ENCODE results near the gene TAS1R3. TPM values are rescaled to one million over a fixed set of nuclear protein-coding genes. Genes with fewer than 3 reads are reported as not detected.

Gene TAS1R3
- total RNA-seq, 1 donor from 2014 or later = 0.50 TPM

DNA sequence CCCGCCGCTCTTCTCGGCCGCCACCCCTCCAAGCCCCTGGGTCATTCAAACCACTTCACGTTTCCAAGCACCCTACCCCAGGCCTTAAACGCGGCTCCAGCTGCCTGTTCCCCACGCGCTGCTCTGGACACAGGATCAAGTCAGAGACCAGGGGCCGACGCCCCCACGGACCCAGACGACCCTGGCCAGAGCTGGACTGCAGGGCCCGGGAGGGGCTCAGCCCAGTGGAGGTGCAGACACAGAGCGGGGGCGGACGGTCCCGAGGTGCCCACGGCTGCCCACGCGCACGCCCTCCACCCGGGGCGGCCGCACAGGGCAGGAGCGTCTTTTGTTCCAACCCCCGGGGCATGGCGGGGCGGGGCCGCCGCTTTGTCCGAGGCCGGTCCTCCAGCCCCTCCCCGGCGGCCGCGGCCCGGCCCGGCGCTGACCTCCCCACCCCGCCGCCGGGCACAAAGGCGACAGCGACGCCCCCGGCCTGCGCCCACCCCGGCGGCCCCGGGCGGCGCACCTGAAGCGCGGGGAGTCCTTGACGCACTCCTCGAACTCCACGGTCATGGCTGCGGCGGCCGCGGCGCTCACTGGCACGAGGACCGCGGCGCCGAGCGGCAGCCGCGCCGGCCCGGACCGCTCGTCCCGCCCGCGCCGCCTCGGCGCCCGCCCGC, 23.7 kb upstream of the TAS1R3 start:
- H3K4me1 Mint-ChIP-seq (ENCODE audit: low read depth, unreplicated experiment) = peaks cover 8% of the 10 kb centered on the region
- peaks cover 4% of the 10 kb centered on the region for H3K36me3 Mint-ChIP-seq (ENCODE audit: low read depth, unreplicated experiment)
- Histone ChIP-seq H3K36me3 (ENCODE audit: insufficient read depth, low read length) (no peaks in the 10 kb centered on the region), H3K79me2 (ENCODE audit: insufficient read depth, low read length) (peaks cover 61% of the 10 kb centered on the region), H3K27me3 (ENCODE audit: insufficient read depth, low read length) (no peaks in the 10 kb centered on the region), H3K9ac (ENCODE audit: low read length) (peak overlapping the region; percentile 79), H3K27ac (ENCODE audit: low read depth, low read length) (peak overlapping the region; percentile 37), H4K20me1 (ENCODE audit: insufficient read depth, low read length) (peaks cover 70% of the 10 kb centered on the region), H3K9me3 (ENCODE audit: insufficient read depth, low read depth, low read length) (no peaks in the 10 kb centered on the region), H3K4me3 (ENCODE audit: insufficient read depth, low read depth, low read length) (peak overlapping the region; percentile 78), H3K4me2 (ENCODE audit: low read length) (peak overlapping the region; percentile 88), H2AFZ (ENCODE audit: low read depth, low read length) (peak overlapping the region; percentile 56), H3K4me1 (ENCODE audit: insufficient read depth, low read length) (peaks cover 41% of the 10 kb centered on the region)
- DNase-seq (ENCODE audit: low read depth) (no peak), FAIRE-seq (no peak)
- no peaks in the 10 kb centered on the region for H3K9me3 Mint-ChIP-seq (ENCODE audit: unreplicated experiment)
- peak overlapping the region; percentile 92 for H3K4me3 Mint-ChIP-seq (ENCODE audit: unreplicated experiment)
- no peaks in the 10 kb centered on the region for H3K27me3 Mint-ChIP-seq (ENCODE audit: low read depth, unreplicated experiment)
- H3K27ac Mint-ChIP-seq (ENCODE audit: unreplicated experiment) = peak overlapping the region; percentile 91
- no peak for TF ChIP-seq EZH2 (IDR thresholded peaks at IDR 0.05; ENCODE audit: insufficient read depth, low read length)
- TF ChIP-seq, protein P1, sequence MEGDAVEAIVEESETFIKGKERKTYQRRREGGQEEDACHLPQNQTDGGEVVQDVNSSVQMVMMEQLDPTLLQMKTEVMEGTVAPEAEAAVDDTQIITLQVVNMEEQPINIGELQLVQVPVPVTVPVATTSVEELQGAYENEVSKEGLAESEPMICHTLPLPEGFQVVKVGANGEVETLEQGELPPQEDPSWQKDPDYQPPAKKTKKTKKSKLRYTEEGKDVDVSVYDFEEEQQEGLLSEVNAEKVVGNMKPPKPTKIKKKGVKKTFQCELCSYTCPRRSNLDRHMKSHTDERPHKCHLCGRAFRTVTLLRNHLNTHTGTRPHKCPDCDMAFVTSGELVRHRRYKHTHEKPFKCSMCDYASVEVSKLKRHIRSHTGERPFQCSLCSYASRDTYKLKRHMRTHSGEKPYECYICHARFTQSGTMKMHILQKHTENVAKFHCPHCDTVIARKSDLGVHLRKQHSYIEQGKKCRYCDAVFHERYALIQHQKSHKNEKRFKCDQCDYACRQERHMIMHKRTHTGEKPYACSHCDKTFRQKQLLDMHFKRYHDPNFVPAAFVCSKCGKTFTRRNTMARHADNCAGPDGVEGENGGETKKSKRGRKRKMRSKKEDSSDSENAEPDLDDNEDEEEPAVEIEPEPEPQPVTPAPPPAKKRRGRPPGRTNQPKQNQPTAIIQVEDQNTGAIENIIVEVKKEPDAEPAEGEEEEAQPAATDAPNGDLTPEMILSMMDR (IDR thresholded peaks at IDR 0.05; ENCODE audit: insufficient read depth, low read depth, low read length) = no peak

DNA sequence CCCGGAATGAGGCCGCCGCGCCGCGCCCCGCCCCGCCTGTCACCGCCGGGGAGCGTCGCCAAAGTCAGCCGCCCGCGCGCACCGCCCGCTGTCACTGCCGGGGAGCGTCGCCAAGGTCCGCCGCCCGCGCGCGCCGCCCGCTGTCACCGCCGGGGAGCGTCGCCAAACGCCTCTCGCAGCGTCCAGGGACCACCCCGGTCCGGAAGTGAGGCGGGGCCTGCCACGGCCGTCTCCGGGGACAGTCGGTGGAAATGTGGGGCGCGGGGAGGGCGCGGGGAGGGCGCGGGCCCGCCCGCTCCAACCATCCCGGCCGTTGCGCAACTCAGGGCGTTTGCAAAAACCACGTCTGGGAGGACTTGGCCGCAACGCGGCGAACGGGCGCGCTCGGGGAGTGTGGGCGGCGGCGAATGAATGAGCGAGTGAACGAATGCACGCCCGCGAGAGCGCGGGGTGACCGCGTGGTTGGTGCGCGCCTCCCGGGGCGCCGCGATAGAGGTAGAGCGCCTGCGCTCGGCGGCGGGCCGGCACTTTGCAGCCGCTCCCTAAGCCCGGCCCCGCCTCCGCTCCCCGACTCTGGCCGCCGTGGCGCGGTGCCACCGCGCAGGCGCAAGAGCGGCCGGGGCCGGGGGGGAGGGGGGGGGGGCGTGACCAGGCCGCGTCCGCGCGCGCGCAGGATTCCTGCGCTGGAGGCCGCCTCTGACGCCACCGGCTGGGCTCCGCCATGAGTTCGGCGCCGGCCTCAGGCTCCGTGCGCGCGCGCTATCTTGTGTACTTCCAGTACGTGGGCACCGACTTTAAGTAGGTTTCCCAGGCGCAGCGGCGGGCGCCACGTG, 22.9 kb upstream of the TAS1R3 start, which contains the start of the genes ACAP3 and PUSL1:
Gene ACAP3, minus strand, starts transcription at position 8 of the 833 bp plus-strand sequence. CDS start 115 bp downstream, outside the sequence.
Gene PUSL1, plus strand, starts transcription at position 675 of the 833 bp plus-strand sequence. Its CDS starts 47 bp downstream, at position 722.
- Histone ChIP-seq H3K79me2 (ENCODE audit: insufficient read depth, low read length) (peaks cover 66% of the 10 kb centered on the region), H3K27me3 (ENCODE audit: insufficient read depth, low read length) (no peaks in the 10 kb centered on the region), H3K36me3 (ENCODE audit: insufficient read depth, low read length) (peaks cover 1% of the 10 kb centered on the region), H3K4me1 (ENCODE audit: insufficient read depth, low read length) (peaks cover 41% of the 10 kb centered on the region), H3K9me3 (ENCODE audit: insufficient read depth, low read depth, low read length) (no peaks in the 10 kb centered on the region), H2AFZ (ENCODE audit: low read depth, low read length) (peak within 1 kb of the TSS; percentile 62), H3K4me2 (ENCODE audit: low read length) (peak within 1 kb of the TSS; percentile 96), H3K4me3 (ENCODE audit: insufficient read depth, low read depth, low read length) (peak within 1 kb of the TSS; percentile 78), H3K9ac (ENCODE audit: low read length) (peak within 1 kb of the TSS; percentile 81), H4K20me1 (ENCODE audit: insufficient read depth, low read length) (peaks cover 72% of the 10 kb centered on the region), H3K27ac (ENCODE audit: low read depth, low read length) (peak within 1 kb of the TSS; percentile 70)
- Mint-ChIP-seq H3K27me3 (ENCODE audit: low read depth, unreplicated experiment) (no peaks in the 10 kb centered on the region), H3K4me1 (ENCODE audit: low read depth, unreplicated experiment) (peaks cover 8% of the 10 kb centered on the region), H3K4me3 (ENCODE audit: unreplicated experiment) (peak within 1 kb of the TSS; percentile 92), H3K9me3 (ENCODE audit: unreplicated experiment) (no peaks in the 10 kb centered on the region), H3K36me3 (ENCODE audit: low read depth, unreplicated experiment) (peaks cover 4% of the 10 kb centered on the region), H3K27ac (ENCODE audit: unreplicated experiment) (peak within 1 kb of the TSS; percentile 91)
- peak; percentile 81 for DNase-seq (ENCODE audit: low read depth)
- FAIRE-seq = no peak
- TF ChIP-seq, protein P1 (IDR thresholded peaks at IDR 0.05; ENCODE audit: insufficient read depth, low read depth, low read length) = no peak
- TF ChIP-seq EZH2 (IDR thresholded peaks at IDR 0.05; ENCODE audit: insufficient read depth, low read length) = no peak

Data from astrocyte (in vitro differentiated cells and primary cell).